Osteoblast (primary cell): ENCODE data around the gene MLIP. TPM values are rescaled to one million over a fixed set of nuclear protein-coding genes. Genes with fewer than 3 reads are reported as not detected.

ENCODE experiments used
- DNase-seq: peaks from one replicate; pipeline ENCODE4 v3.0.0; 2011; ENCODE audit warnings: low spot score, mixed read lengths; ENCODE audit not compliant: insufficient read length; ENCODE audit errors: missing footprints
- H2AFZ ChIP-seq: 2 replicates; pipeline ENCODE4 v1.6.0; 2011; ENCODE audit warnings: mild to moderate bottlenecking, low read length
- H3K27ac ChIP-seq: 2 replicates; pipeline ENCODE4 v1.5.1; 2011; ENCODE audit warnings: mild to moderate bottlenecking, low read depth, low read length, moderate library complexity
- H3K27me3 ChIP-seq: 2 replicates; pipeline ENCODE4 v1.6.0; 2012; ENCODE audit warnings: mild to moderate bottlenecking, control low read depth, inconsistent platforms, low read length, moderate library complexity; ENCODE audit not compliant: insufficient read depth
- H3K36me3 ChIP-seq: 2 replicates; pipeline ENCODE4 v1.5.1; 2011; ENCODE audit warnings: mild to moderate bottlenecking, low read length, control low read depth, moderate library complexity; ENCODE audit not compliant: insufficient read depth
- H3K4me1 ChIP-seq: 2 replicates; pipeline ENCODE4 v1.5.1; 2011; ENCODE audit warnings: mild to moderate bottlenecking, low read length, control low read depth, moderate library complexity; ENCODE audit not compliant: insufficient read depth
- H3K4me2 ChIP-seq: 2 replicates; pipeline ENCODE4 v1.6.0; 2011; ENCODE audit warnings: mild to moderate bottlenecking, low read length; ENCODE audit not compliant: insufficient read depth
- H3K4me3 ChIP-seq: fragments of 200-600 bp; sonication (generic); 3 replicates; pipeline ENCODE4 v1.5.1; 2012; ENCODE audit warnings: mild to moderate bottlenecking, low read length, inconsistent platforms; ENCODE audit not compliant: insufficient read depth
- H3K79me2 ChIP-seq: 2 replicates; pipeline ENCODE4 v1.6.0; 2012; ENCODE audit warnings: mild to moderate bottlenecking, low read length, control low read depth, inconsistent platforms; ENCODE audit not compliant: insufficient read depth
- H3K9me3 ChIP-seq: 2 replicates; pipeline ENCODE4 v1.5.1; 2011; ENCODE audit warnings: low read depth, low read length, control low read depth
- H4K20me1 ChIP-seq: 2 replicates; pipeline ENCODE4 v1.6.0; 2012; ENCODE audit warnings: mild to moderate bottlenecking, low read length, control low read depth; ENCODE audit not compliant: insufficient read depth
- CTCF ChIP-seq: IDR thresholded peaks from 2 replicates; pipeline ENCODE4 v1.5.1; 2011; ENCODE audit warnings: mild to moderate bottlenecking, low read depth, low read length, moderate library complexity; ENCODE audit errors: extremely low read depth
- total RNA-seq: library from RNA; depleted of rRNA; stranded (reverse); fragments of >200 nt; gene quantifications from 2 replicates; pipeline ENCODE4 v1.2.3, GENCODE V29; 2012

Gene MLIP
- total RNA-seq, 1 donor, result 0.36 TPM

DNA sequence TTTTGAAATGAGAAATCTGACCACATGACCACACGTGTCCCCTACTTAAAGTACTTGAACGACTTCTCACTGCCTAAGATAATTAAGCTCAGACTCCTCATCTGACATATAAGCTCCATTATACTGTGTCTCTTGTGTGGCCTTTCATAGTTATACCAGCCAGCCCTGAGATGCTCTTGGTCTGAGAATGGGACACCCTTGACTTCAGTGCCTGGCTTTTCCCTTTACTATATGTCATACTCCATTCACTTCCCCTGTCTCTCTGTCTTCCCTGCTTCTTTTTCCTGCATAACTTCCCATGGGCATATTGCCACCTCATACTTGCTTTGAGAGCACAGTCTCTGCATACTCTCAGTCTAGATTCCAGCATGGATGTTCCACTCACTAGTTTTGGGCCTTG is 143.6 kb downstream of the MLIP start:
- H2AFZ ChIP-seq, result no peak overlapping the region
- H4K20me1 ChIP-seq, result no peaks in the 10 kb centered on the region
- no peak overlapping the region for H3K4me3 ChIP-seq
- no peaks in the 10 kb centered on the region for H3K4me1 ChIP-seq
- H3K27me3 ChIP-seq, result no peaks in the 10 kb centered on the region
- H3K9me3 ChIP-seq, result no peaks in the 10 kb centered on the region
- DNase-seq, result no peak
- no peaks in the 10 kb centered on the region for H3K79me2 ChIP-seq
- no peaks in the 10 kb centered on the region for H3K36me3 ChIP-seq
- no peak overlapping the region for H3K27ac ChIP-seq
- no peak for TF ChIP-seq CTCF
- no peak overlapping the region for H3K4me2 ChIP-seq

GRCh38 chr6:54255886-54256285 is 144.6 kb downstream of the MLIP start:
- no peak overlapping the region for H3K4me3 ChIP-seq
- DNase-seq, result no peak

DNA sequence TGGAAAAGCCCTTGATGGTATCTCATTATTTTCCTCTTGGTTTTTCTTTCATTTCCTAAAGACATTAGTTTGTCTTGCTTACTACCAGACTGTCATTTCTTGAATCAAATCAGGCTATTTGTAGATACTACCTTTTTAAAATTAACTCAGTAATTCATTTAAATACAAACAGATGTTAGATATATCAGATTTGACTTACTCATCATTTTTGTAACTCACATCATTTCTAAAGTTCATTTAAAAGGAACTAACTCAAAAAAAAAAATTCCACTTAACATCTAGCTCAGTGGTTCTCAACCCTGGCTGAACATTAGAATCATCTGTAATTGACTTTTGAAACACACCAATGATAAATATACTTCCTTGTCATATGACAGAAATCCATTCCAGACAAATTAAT is 148.8 kb downstream of the MLIP start:
- Histone ChIP-seq H4K20me1 (no peaks in the 10 kb centered on the region), H3K4me2 (peak overlapping the region; percentile 59), H3K9me3 (no peaks in the 10 kb centered on the region), H3K27me3 (no peaks in the 10 kb centered on the region), H3K79me2 (no peaks in the 10 kb centered on the region), H3K27ac (no peak overlapping the region), H3K36me3 (no peaks in the 10 kb centered on the region), H2AFZ (peak overlapping the region; percentile 20), H3K4me1 (no peaks in the 10 kb centered on the region), H3K4me3 (no peak overlapping the region)
- no peak for TF ChIP-seq CTCF
- DNase-seq, result no peak

More at GRCh38 chr6:54255886-54256285, 144.6 kb downstream of the MLIP start:
- H3K27ac ChIP-seq, result no peak overlapping the region
- H2AFZ ChIP-seq, result peak overlapping the region; percentile 18
- no peaks in the 10 kb centered on the region for H3K9me3 ChIP-seq
- no peaks in the 10 kb centered on the region for H3K36me3 ChIP-seq
- H3K27me3 ChIP-seq, result no peaks in the 10 kb centered on the region
- no peak overlapping the region for H3K4me2 ChIP-seq
- H4K20me1 ChIP-seq, result no peaks in the 10 kb centered on the region
- H3K4me1 ChIP-seq, result no peaks in the 10 kb centered on the region
- TF ChIP-seq CTCF, result no peak
- no peaks in the 10 kb centered on the region for H3K79me2 ChIP-seq

GRCh38 chr6:54262499-54262898 is 151.3 kb downstream of the MLIP start:
- H3K36me3 ChIP-seq, result no peaks in the 10 kb centered on the region
- DNase-seq, result no peak
- no peak for TF ChIP-seq CTCF

More at GRCh38 chr6:54262499-54262898, 151.3 kb downstream of the MLIP start:
- Histone ChIP-seq H4K20me1 (no peaks in the 10 kb centered on the region), H2AFZ (no peak overlapping the region), H3K79me2 (no peaks in the 10 kb centered on the region), H3K9me3 (no peaks in the 10 kb centered on the region), H3K27me3 (no peaks in the 10 kb centered on the region), H3K4me2 (no peak overlapping the region), H3K27ac (no peak overlapping the region), H3K4me3 (no peak overlapping the region), H3K4me1 (no peaks in the 10 kb centered on the region)
